ENCODE data around the gene TMEM119.

DNA sequence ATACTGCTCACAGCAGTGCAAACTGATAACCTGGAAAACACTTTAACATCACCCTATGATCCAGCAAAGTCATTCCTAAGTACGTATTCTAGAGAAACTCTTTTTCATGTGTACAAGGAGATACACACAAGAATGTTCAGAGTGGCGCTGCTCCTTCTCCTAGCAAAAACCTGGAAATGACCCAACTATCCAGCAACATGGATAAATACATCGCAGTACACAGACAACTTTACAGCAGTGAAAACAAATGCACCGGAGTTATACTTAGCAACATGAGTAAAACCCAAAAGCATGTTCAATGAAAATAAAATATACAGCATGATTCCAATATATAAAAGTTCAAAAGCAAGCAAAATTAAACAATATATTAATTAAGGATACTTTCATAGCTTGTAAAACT, 55.6 kb downstream of the TMEM119 start:
- no peak for TF ChIP-seq POLR2A (IDR thresholded peaks at IDR 0.05)
- no peak for TF ChIP-seq POLR2AphosphoS5 (IDR thresholded peaks at IDR 0.05)
